Upper lobe of left lung (tissue), 6 donors: Measurements from ENCODE around the gene GTPBP3. TPM values are rescaled to one million over a fixed set of nuclear protein-coding genes. Genes with fewer than 3 reads are reported as not detected.

Source experiments
- ATAC-seq, 2 donors: fragments of 200-7000 bp; cut with Tn5 transposase; one replicate each; pipeline ENCODE4 v1.9.1; 2022; ENCODE audit warnings: mild to moderate bottlenecking in 2 of 2, moderate library complexity in 2 of 2; ENCODE audit not compliant: low FRiP score in 2 of 2
- DNase-seq, 2 donors: peaks; one replicate each; pipeline ENCODE4 v3.0.0-alpha.2; 2019 to 2020
- H3K27ac ChIP-seq, 4 donors: fragments of 200-600 bp; sonication (generic); one replicate each; pipeline ENCODE4 v1.5.1; 2016 to 2019
- H3K27me3 ChIP-seq, 4 donors: fragments of 200-600 bp; sonication (generic); one replicate each; pipeline ENCODE4 v1.5.1; 2017 to 2019
- H3K36me3 ChIP-seq, 4 donors: fragments of 200-600 bp; sonication (generic); one replicate each; pipeline ENCODE4 v1.5.1; 2016 to 2019
- H3K4me1 ChIP-seq, 4 donors: fragments of 200-600 bp; sonication (generic); one replicate each; pipeline ENCODE4 v1.5.1; 2018 to 2019
- H3K4me3 ChIP-seq, 4 donors: fragments of 200-600 bp; sonication (generic); one replicate each; pipeline ENCODE4 v1.5.1; 2017 to 2019; ENCODE audit warnings: mild to moderate bottlenecking in 2 of 4, moderate library complexity in 1 of 4
- H3K9me3 ChIP-seq, 4 donors: fragments of 200-600 bp; sonication (generic); one replicate each; pipeline ENCODE4 v1.5.1; 2018 to 2019
- CTCF ChIP-seq, 6 experiments: fragments of 450-650 bp in 4 of 6; fragments of 200-600 bp in 2 of 6; sonication (generic) in 2 of 6; IDR thresholded peaks; one replicate each; pipeline ENCODE4 v1.5.1; 2016 to 2019; ENCODE audit warnings: antibody characterized with exemption in 6 of 6
- EP300 ChIP-seq, 4 donors: sonication (generic); formaldehyde crosslinking; IDR thresholded peaks; one replicate each; pipeline ENCODE4 v1.5.1; 2017; ENCODE audit warnings: antibody characterized with exemption in 4 of 4, control low read depth in 2 of 4
- POLR2A ChIP-seq, 4 donors: fragments of 450-650 bp; IDR thresholded peaks; one replicate each; pipeline ENCODE4 v1.5.1; 2016 to 2017; ENCODE audit warnings: antibody characterized with exemption in 4 of 4, mild to moderate bottlenecking in 2 of 4
- POLR2AphosphoS5 ChIP-seq, 2 donors: sonication (generic); formaldehyde crosslinking; IDR thresholded peaks; one replicate each; pipeline ENCODE4 v1.5.1; 2017; ENCODE audit warnings: antibody characterized with exemption in 2 of 2
- WGBS, 2 donors: methylation state at CpG; one replicate each; pipeline ENCODE4 v1.1.5; 2017 to 2018; 5-methylcytosine and 5-hydroxymethylcytosine counted together
- total RNA-seq, 6 donors: library from RNA; depleted of rRNA in 4 of 6; stranded (reverse); fragments of >200 nt in 4 of 6; gene quantifications; one replicate each; pipeline versions ENCODE4 v1.1.0 to v1.2.1, GENCODE V29; 2016 to 2021
- donor health status: DM: no; HTN: no; CAD: no; lungs with moderate emphysema.
- donor health status: DM: no; HTN: yes; CAD: no; lungs with severe emphysema.

GTPBP3 gene
- total RNA-seq, 6 donors from 2014 or later, result 14.9 to 95.3 (median 26.4) TPM

GRCh38 chr19:17327068-17327653, 10.2 kb upstream of the GTPBP3 start:
- H3K4me1 ChIP-seq, result peaks cover 8 to 27% (median 13%) of the 10 kb centered on the region in 4 donors
- H3K9me3 ChIP-seq, result no peaks in the 10 kb centered on the region
- H3K36me3 ChIP-seq, result peaks cover 0 to 5% (median 1%) of the 10 kb centered on the region in 4 donors
- H3K4me3 ChIP-seq, result no peak overlapping the region
- TF ChIP-seq CTCF (IDR thresholded peaks at IDR 0.05) (no peak), POLR2A (IDR thresholded peaks at IDR 0.05) (no peak), POLR2AphosphoS5 (IDR thresholded peaks at IDR 0.05) (no peak), EP300 (IDR thresholded peaks at IDR 0.05) (no peak)
- peak overlapping the region in 1 of 4 donors; percentile 67 for H3K27ac ChIP-seq
- DNase-seq (peak in 1 of 2 donors; percentile 80), ATAC-seq (no peak)
- WGBS, 2 donors, result 87 to 91% methylated on average over 6 to 17 of the region's 27 CpGs
- H3K27me3 ChIP-seq, result peaks cover 0 to 9% (median 2%) of the 10 kb centered on the region in 4 donors

GRCh38 chr19:17327654-17328516, 9.5 kb upstream of the GTPBP3 start:
- Histone ChIP-seq H3K4me1 (peaks cover 8 to 31% (median 13%) of the 10 kb centered on the region in 4 donors), H3K4me3 (peak overlapping the region in 3 of 4 donors; percentile 45 to 58 (median 53)), H3K27ac (peak overlapping the region in 3 of 4 donors; percentile 60 to 80 (median 67)), H3K36me3 (no peaks in the 10 kb centered on the region), H3K27me3 (peaks cover 0 to 9% (median 2%) of the 10 kb centered on the region in 4 donors), H3K9me3 (no peaks in the 10 kb centered on the region)
- peak; percentile 86 to 92 for DNase-seq
- 34 to 50% methylated on average over 12 to 46 of the region's 64 CpGs for WGBS, 2 donors
- peak; percentile 60 to 79 for ATAC-seq
- peak in 4 of 6 experiments; percentile 40 to 72 (median 58) for TF ChIP-seq CTCF (IDR thresholded peaks at IDR 0.05)
- no peak for TF ChIP-seq EP300 (IDR thresholded peaks at IDR 0.05)
- no peak for TF ChIP-seq POLR2AphosphoS5 (IDR thresholded peaks at IDR 0.05)
- TF ChIP-seq POLR2A (IDR thresholded peaks at IDR 0.05), result peak in 1 of 4 donors; percentile 48

- H3K36me3 ChIP-seq, result no peaks in the 10 kb centered on the region
- peak in 1 of 2 donors; percentile 86 for DNase-seq
- H3K27ac ChIP-seq, result peak overlapping the region in 3 of 4 donors; percentile 60 to 80 (median 67)
- no peaks in the 10 kb centered on the region for H3K9me3 ChIP-seq
- peaks cover 0 to 9% (median 2%) of the 10 kb centered on the region in 4 donors for H3K27me3 ChIP-seq
- peaks cover 11 to 34% (median 20%) of the 10 kb centered on the region in 4 donors for H3K4me1 ChIP-seq
- 38 to 52% methylated on average over 29 to 62 of the region's 94 CpGs for WGBS, 2 donors
- ATAC-seq, result peak in 1 of 2 donors; percentile 2
- TF ChIP-seq EP300 (IDR thresholded peaks at IDR 0.05) (no peak), POLR2AphosphoS5 (IDR thresholded peaks at IDR 0.05) (no peak), POLR2A (IDR thresholded peaks at IDR 0.05) (no peak), CTCF (IDR thresholded peaks at IDR 0.05) (no peak)
- peak overlapping the region in 3 of 4 donors; percentile 45 to 58 (median 53) for H3K4me3 ChIP-seq
Measured at GRCh38 chr19:17328517-17329365, 8.6 kb upstream of the GTPBP3 start.

- DNase-seq (no peak), ATAC-seq (no peak)
- Histone ChIP-seq H3K27ac (no peak overlapping the region), H3K27me3 (peaks cover 0 to 9% (median 2%) of the 10 kb centered on the region in 4 donors), H3K9me3 (no peaks in the 10 kb centered on the region), H3K4me1 (peaks cover 16 to 39% (median 26%) of the 10 kb centered on the region in 4 donors), H3K36me3 (no peaks in the 10 kb centered on the region), H3K4me3 (peak overlapping the region in 3 of 4 donors; percentile 45 to 58 (median 53))
- 75 to 79% methylated on average over 42 to 46 of the region's 51 CpGs for WGBS, 2 donors
- no peak for TF ChIP-seq POLR2A (IDR thresholded peaks at IDR 0.05)
- no peak for TF ChIP-seq CTCF (IDR thresholded peaks at IDR 0.05)
- TF ChIP-seq EP300 (IDR thresholded peaks at IDR 0.05), result no peak
- TF ChIP-seq POLR2AphosphoS5 (IDR thresholded peaks at IDR 0.05), result no peak
Measured at GRCh38 chr19:17329366-17330261, 7.7 kb upstream of the GTPBP3 start.
